Measurements from ENCODE around the gene SYDE2. TPM values are rescaled to one million over a fixed set of nuclear protein-coding genes. Genes with fewer than 3 reads are reported as not detected.

The SYDE2 gene
- total RNA-seq, 1 experiment from 2014 or later, result not detected

DNA sequence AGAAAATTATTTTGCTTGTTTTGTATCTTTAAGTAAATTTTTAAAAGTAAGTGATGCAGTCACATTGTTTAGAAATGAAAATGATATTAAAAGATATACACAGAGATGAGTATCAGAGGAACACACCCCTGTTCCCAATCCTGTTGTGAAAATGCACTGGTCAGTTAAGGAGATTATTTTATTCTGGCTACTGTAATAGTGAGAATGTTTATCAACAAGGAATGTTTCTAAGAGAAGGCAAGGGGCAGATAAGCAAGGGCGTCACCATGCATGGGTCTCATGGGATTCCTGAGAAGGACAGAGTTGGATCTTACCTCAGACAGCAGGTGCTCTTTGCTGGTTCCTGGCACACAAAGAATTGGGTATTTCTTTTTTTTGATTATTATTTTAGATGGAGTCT is 36.8 kb upstream of the SYDE2 start:
- DNase-seq, result no peak
- no peaks in the 10 kb centered on the region for H3K4me1 ChIP-seq (ENCODE audit: low read length)
- no peak overlapping the region for H3K4me3 ChIP-seq (ENCODE audit: low read length)
- no peaks in the 10 kb centered on the region for H4K20me1 ChIP-seq (ENCODE audit: insufficient read depth, low read depth, low read length)
- no peak overlapping the region for H3K9ac ChIP-seq (ENCODE audit: low read length)
- no peaks in the 10 kb centered on the region for H3K9me2 ChIP-seq (replicated peaks; ENCODE audit: insufficient read depth, low read length)
- no peaks in the 10 kb centered on the region for H3K27me3 ChIP-seq (ENCODE audit: low read length)
- no peaks in the 10 kb centered on the region for H3K79me2 ChIP-seq (ENCODE audit: low read length)
- H3K27ac ChIP-seq (ENCODE audit: low read length), result no peak overlapping the region
- no peaks in the 10 kb centered on the region for H3K36me3 ChIP-seq (ENCODE audit: insufficient read depth, low read length)
- no peaks in the 10 kb centered on the region for H3K9me3 ChIP-seq (ENCODE audit: low read length)
- H2AFZ ChIP-seq (ENCODE audit: low read length), result no peak overlapping the region
- H3K4me2 ChIP-seq (ENCODE audit: low read depth, low read length, poor library complexity, severe bottlenecking), result no peak overlapping the region

DNA sequence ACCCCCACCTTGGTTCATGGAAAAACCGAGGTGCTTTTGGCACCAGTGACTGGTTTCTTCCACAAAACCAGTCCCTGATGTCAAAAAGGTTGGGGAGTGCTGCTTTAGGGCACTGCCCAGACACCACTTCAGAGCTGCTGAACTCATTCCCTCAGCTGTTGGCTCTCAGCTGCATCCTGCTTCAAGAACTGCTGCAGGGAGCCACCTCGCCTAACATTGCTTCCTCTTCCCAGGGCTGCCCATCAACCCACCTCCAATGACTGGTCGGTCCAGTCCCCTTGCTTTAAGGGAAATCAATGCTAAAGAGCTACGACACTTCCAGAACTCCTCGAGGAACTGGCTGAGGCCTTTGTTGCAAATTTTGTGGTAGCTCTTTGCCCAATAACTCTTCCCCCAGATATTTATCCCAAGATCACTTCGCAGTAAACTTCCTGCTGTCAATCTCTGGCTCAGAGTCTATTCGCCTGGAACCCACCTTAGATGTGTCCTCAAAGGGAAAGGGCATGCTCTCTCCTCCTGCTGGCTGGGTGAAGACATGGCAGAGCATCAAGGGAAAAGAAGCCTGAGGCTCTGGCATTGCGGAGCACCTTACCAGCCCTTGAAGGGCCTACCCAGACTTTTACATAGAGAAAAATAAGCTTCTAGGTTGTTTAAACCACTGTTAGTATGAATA is 29.6 kb upstream of the SYDE2 start:
- Histone ChIP-seq H3K4me3 (ENCODE audit: low read length) (no peak overlapping the region), H2AFZ (ENCODE audit: low read length) (no peak overlapping the region), H3K9me2 (replicated peaks; ENCODE audit: insufficient read depth, low read length) (no peaks in the 10 kb centered on the region), H3K4me2 (ENCODE audit: low read depth, low read length, poor library complexity, severe bottlenecking) (no peak overlapping the region), H3K9ac (ENCODE audit: low read length) (no peak overlapping the region), H4K20me1 (ENCODE audit: insufficient read depth, low read depth, low read length) (no peaks in the 10 kb centered on the region), H3K9me3 (ENCODE audit: low read length) (no peaks in the 10 kb centered on the region), H3K4me1 (ENCODE audit: low read length) (peaks cover 2% of the 10 kb centered on the region; the same call in 1 of the 2 replicates), H3K27me3 (ENCODE audit: low read length) (no peaks in the 10 kb centered on the region), H3K79me2 (ENCODE audit: low read length) (no peaks in the 10 kb centered on the region), H3K36me3 (ENCODE audit: insufficient read depth, low read length) (no peaks in the 10 kb centered on the region), H3K27ac (ENCODE audit: low read length) (no peak overlapping the region)
- peak; percentile 51 for DNase-seq

DNA sequence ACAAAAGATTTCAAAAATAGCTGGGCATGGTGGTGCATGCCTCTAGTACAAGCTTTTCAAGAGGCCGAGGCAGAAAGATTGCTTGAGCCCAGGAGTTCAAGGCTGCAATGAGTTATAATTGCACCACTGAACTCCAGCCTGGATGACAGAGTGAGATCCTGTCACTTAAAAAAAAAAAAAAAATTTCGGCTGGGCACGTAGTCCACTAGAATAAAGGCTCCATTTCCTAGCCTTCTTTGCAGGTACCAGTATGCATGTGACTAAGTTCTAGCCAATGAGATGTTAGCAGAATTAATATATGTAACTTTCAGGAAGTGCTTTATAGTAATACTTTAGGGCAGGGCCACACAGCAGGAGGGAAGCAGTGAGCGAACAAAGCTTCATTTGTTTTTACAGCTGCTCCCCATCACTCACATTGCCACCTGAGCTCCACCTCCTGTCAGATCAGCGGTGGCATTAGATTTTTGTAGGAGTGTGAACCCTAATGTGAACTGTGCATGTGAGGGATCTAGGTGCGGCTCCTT is 28.8 kb upstream of the SYDE2 start:
- Histone ChIP-seq H3K4me3 (ENCODE audit: low read length) (no peak overlapping the region), H3K27me3 (ENCODE audit: low read length) (no peaks in the 10 kb centered on the region), H4K20me1 (ENCODE audit: insufficient read depth, low read depth, low read length) (no peaks in the 10 kb centered on the region), H3K4me2 (ENCODE audit: low read depth, low read length, poor library complexity, severe bottlenecking) (no peak overlapping the region), H3K9ac (ENCODE audit: low read length) (no peak overlapping the region), H2AFZ (ENCODE audit: low read length) (no peak overlapping the region), H3K79me2 (ENCODE audit: low read length) (no peaks in the 10 kb centered on the region), H3K9me2 (replicated peaks; ENCODE audit: insufficient read depth, low read length) (no peaks in the 10 kb centered on the region), H3K27ac (ENCODE audit: low read length) (no peak overlapping the region), H3K9me3 (ENCODE audit: low read length) (no peaks in the 10 kb centered on the region), H3K4me1 (ENCODE audit: low read length) (peaks cover 2% of the 10 kb centered on the region; the same call in 1 of the 2 replicates), H3K36me3 (ENCODE audit: insufficient read depth, low read length) (no peaks in the 10 kb centered on the region)
- no peak for DNase-seq

DNA sequence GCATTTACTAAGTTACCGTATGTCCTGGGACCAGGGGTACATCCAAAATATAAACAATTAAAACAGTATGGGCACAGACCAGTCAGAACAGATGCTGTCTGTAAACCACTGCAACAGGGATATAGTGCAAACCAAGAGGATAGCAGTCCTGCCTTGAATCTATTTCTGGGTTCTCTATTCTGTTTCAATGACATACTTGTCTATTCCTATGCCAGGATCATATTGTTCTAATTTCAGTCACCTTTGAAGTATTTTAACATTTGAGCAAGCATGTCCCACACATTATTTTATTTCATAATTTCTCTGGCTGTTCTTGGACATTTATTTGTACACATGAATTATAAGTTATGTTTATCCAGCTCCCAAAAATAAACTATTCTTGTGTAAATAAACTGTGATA is 28.2 kb upstream of the SYDE2 start:
- Histone ChIP-seq H3K4me2 (ENCODE audit: low read depth, low read length, poor library complexity, severe bottlenecking) (no peak overlapping the region), H3K9me2 (replicated peaks; ENCODE audit: insufficient read depth, low read length) (no peaks in the 10 kb centered on the region), H3K9ac (ENCODE audit: low read length) (no peak overlapping the region), H3K4me1 (ENCODE audit: low read length) (peaks cover 2% of the 10 kb centered on the region; the same call in 1 of the 2 replicates), H3K36me3 (ENCODE audit: insufficient read depth, low read length) (no peaks in the 10 kb centered on the region), H3K27ac (ENCODE audit: low read length) (no peak overlapping the region), H4K20me1 (ENCODE audit: insufficient read depth, low read depth, low read length) (no peaks in the 10 kb centered on the region), H3K27me3 (ENCODE audit: low read length) (no peaks in the 10 kb centered on the region), H3K79me2 (ENCODE audit: low read length) (no peaks in the 10 kb centered on the region), H2AFZ (ENCODE audit: low read length) (no peak overlapping the region), H3K9me3 (ENCODE audit: low read length) (no peaks in the 10 kb centered on the region), H3K4me3 (ENCODE audit: low read length) (no peak overlapping the region)
- no peak for DNase-seq

DNA sequence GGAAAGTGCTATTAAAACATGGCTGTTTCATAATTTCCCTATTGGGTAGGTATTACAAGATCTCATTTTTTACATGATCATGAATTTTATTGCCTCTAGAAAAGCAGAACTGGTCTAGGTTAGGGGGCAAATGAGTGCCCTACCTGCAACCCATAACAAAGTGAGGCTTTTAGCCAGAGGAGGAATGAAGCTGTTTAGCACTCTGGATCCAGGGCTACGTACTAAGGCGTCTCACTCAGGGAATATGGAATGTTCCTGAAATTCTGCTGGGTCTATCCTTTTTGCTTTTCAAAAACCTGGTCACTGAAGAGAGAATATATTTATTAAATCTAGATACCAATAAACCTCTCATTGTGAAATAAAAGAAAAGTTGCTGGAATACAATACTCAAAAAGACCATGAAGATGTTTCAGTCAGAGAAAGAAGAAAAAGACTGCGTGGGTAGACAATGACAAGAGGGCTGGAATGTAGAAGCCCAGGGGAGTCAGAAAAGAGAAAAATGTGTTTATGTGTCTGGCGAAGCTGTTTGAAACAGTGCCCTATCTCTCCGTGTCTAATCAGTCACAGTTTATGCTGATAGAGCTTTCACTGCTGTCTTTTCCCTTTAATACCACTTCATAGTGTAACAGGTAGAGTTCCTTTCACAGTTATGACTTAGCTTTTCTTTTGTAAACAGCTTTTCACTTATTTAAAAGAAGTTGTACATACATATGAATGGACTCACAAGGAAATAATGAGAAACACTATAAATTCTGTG is 25.0 kb upstream of the SYDE2 start:
- Histone ChIP-seq H3K4me1 (ENCODE audit: low read length) (no peaks in the 10 kb centered on the region), H3K79me2 (ENCODE audit: low read length) (no peaks in the 10 kb centered on the region), H3K27me3 (ENCODE audit: low read length) (no peaks in the 10 kb centered on the region), H4K20me1 (ENCODE audit: insufficient read depth, low read depth, low read length) (no peaks in the 10 kb centered on the region), H3K36me3 (ENCODE audit: insufficient read depth, low read length) (no peaks in the 10 kb centered on the region), H3K9me2 (replicated peaks; ENCODE audit: insufficient read depth, low read length) (no peaks in the 10 kb centered on the region), H3K9ac (ENCODE audit: low read length) (no peak overlapping the region), H2AFZ (ENCODE audit: low read length) (no peak overlapping the region; the same call in 1 of the 2 replicates), H3K27ac (ENCODE audit: low read length) (no peak overlapping the region), H3K9me3 (ENCODE audit: low read length) (no peaks in the 10 kb centered on the region), H3K4me2 (ENCODE audit: low read depth, low read length, poor library complexity, severe bottlenecking) (no peak overlapping the region), H3K4me3 (ENCODE audit: low read length) (no peak overlapping the region)
- DNase-seq, result no peak

DNA sequence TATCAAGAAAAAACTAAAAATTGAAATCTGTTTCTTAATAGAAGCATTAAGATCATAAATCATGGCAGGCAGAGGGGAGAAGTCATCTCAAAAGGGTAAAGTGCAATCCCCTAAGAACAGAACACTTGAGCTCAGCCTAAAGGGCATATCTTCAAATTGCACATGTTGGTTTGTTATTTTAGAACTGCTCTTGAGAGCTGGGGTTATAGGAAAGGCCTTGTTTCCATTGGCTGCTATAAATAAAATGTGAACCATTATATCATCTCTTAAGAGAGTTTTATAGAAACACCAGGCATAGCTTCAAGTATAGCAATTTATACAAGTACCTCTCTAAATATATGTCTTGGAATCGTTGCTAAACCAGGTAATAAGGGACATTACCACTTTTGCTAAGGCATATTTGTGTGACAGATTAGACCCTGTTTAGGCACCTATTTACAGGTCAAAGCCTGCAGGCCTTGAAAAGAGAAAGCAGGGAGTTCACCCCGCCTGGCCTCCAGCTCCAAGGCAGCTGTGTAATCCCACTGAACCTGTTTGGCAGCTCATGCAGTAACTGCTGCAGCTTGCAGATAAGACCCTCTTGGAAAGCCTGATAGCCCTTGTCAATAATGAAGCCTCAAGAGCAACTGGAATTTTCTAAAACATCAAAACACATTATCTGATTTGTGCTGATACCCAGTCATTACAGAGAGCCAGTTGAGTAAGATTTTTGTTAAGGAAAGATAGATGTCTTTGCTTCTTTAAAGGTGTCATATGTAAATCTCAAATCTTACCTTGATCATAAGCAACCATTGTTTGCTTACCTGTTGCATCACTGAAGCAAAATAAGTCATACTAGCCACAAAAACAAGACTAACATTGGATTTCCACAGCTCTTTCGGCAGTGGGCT is 24.2 kb upstream of the SYDE2 start:
- no peaks in the 10 kb centered on the region for H3K9me2 ChIP-seq (replicated peaks; ENCODE audit: insufficient read depth, low read length)
- H3K27ac ChIP-seq (ENCODE audit: low read length), result no peak overlapping the region
- no peaks in the 10 kb centered on the region for H3K36me3 ChIP-seq (ENCODE audit: insufficient read depth, low read length)
- no peak overlapping the region for H3K4me2 ChIP-seq (ENCODE audit: low read depth, low read length, poor library complexity, severe bottlenecking)
- no peaks in the 10 kb centered on the region for H3K4me1 ChIP-seq (ENCODE audit: low read length)
- no peak for DNase-seq
- H3K27me3 ChIP-seq (ENCODE audit: low read length), result no peaks in the 10 kb centered on the region
- no peaks in the 10 kb centered on the region for H4K20me1 ChIP-seq (ENCODE audit: insufficient read depth, low read depth, low read length)
- H2AFZ ChIP-seq (ENCODE audit: low read length), result no peak overlapping the region
- no peak overlapping the region for H3K4me3 ChIP-seq (ENCODE audit: low read length)
- no peaks in the 10 kb centered on the region for H3K9me3 ChIP-seq (ENCODE audit: low read length)
- no peaks in the 10 kb centered on the region for H3K79me2 ChIP-seq (ENCODE audit: low read length)
- no peak overlapping the region for H3K9ac ChIP-seq (ENCODE audit: low read length)

DNA sequence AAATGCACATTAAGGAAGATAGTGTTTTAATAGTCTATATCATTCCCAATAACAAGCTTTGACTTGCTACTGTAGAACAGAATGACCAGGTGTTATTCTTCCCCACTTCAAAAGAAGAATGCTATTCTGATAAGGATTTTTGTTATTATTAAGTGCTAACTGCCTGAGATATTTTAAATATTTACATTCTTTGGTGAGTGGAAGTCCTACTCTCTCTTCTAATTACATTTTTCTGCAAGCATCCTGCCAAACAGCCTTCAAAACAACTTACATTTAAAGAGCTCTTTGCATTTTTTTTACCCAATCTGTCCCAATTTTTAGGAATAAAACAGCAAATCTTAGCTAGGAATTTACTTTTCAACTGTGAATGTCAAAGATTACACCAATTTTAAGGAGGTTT is 23.5 kb upstream of the SYDE2 start:
- H3K9me3 ChIP-seq (ENCODE audit: low read length), result no peaks in the 10 kb centered on the region
- DNase-seq, result no peak
- no peaks in the 10 kb centered on the region for H3K36me3 ChIP-seq (ENCODE audit: insufficient read depth, low read length)
- H3K27me3 ChIP-seq (ENCODE audit: low read length), result no peaks in the 10 kb centered on the region
- H3K9me2 ChIP-seq (replicated peaks; ENCODE audit: insufficient read depth, low read length), result no peaks in the 10 kb centered on the region
- no peak overlapping the region for H3K4me2 ChIP-seq (ENCODE audit: low read depth, low read length, poor library complexity, severe bottlenecking)
- no peaks in the 10 kb centered on the region for H3K4me1 ChIP-seq (ENCODE audit: low read length)
- no peak overlapping the region for H3K9ac ChIP-seq (ENCODE audit: low read length)
- no peaks in the 10 kb centered on the region for H3K79me2 ChIP-seq (ENCODE audit: low read length)
- H4K20me1 ChIP-seq (ENCODE audit: insufficient read depth, low read depth, low read length), result no peaks in the 10 kb centered on the region
- H3K27ac ChIP-seq (ENCODE audit: low read length), result no peak overlapping the region
- no peak overlapping the region for H3K4me3 ChIP-seq (ENCODE audit: low read length)
- no peak overlapping the region for H2AFZ ChIP-seq (ENCODE audit: low read length)

DNA sequence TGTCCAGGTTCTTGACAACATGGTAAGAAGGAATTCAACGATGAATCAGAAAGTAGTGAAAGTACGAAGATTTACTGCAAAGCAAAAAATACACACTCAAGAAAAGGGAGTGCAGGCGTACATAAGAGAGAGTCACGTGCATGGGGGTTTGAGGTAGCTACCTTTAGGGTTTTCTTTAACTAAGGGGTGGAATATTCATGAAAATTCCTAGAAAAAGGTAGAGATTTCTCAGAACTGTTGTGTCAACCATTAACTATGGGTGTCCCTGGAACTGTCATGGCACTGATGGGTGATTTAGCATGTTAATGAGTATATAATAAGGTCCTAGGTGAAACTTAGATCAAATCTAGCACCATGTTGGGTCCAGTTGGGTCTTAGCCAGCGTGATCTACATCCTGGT is 22.5 kb upstream of the SYDE2 start:
- Histone ChIP-seq H3K27me3 (ENCODE audit: low read length) (no peaks in the 10 kb centered on the region), H3K9me3 (ENCODE audit: low read length) (no peaks in the 10 kb centered on the region), H4K20me1 (ENCODE audit: insufficient read depth, low read depth, low read length) (no peaks in the 10 kb centered on the region), H3K27ac (ENCODE audit: low read length) (no peak overlapping the region), H3K36me3 (ENCODE audit: insufficient read depth, low read length) (no peaks in the 10 kb centered on the region), H3K4me2 (ENCODE audit: low read depth, low read length, poor library complexity, severe bottlenecking) (no peak overlapping the region), H3K9me2 (replicated peaks; ENCODE audit: insufficient read depth, low read length) (no peaks in the 10 kb centered on the region), H2AFZ (ENCODE audit: low read length) (no peak overlapping the region), H3K79me2 (ENCODE audit: low read length) (no peaks in the 10 kb centered on the region), H3K4me3 (ENCODE audit: low read length) (no peak overlapping the region), H3K4me1 (ENCODE audit: low read length) (no peaks in the 10 kb centered on the region), H3K9ac (ENCODE audit: low read length) (no peak overlapping the region)
- DNase-seq, result no peak

Data from Karpas-422 (cell line).